GM23248 (cell line): ENCODE data around the gene HRH3. TPM values are rescaled to one million over a fixed set of nuclear protein-coding genes. Genes with fewer than 3 reads are reported as not detected.

Source experiments
- DNase-seq: peaks from one replicate; pipeline ENCODE4 v3.0.0-alpha.2; 2015
- H2AFZ ChIP-seq: fragments of 200-600 bp; sonication (generic); 2 replicates; pipeline ENCODE4 v1.6.1; 2016; ENCODE audit warnings: antibody characterized with exemption
- H3F3A ChIP-seq: fragments of 200-600 bp; sonication (generic); 2 replicates; pipeline ENCODE4 v1.6.1; 2016; ENCODE audit warnings: mild to moderate bottlenecking, antibody characterized with exemption, mixed run types; ENCODE audit not compliant: insufficient read depth
- H3K27ac ChIP-seq: fragments of 200-600 bp; sonication (generic); 2 replicates; pipeline ENCODE4 v1.5.1; 2016; ENCODE audit warnings: mild to moderate bottlenecking
- H3K27me3 ChIP-seq: fragments of 200-600 bp; sonication (generic); replicated peaks from 2 replicates; pipeline ENCODE4 v1.6.1; 2016; ENCODE audit warnings: mild to moderate bottlenecking; ENCODE audit not compliant: insufficient read depth
- H3K36me3 ChIP-seq: fragments of 200-600 bp; sonication (generic); 2 replicates; pipeline ENCODE4 v1.6.1; 2016; ENCODE audit warnings: low read depth, mild to moderate bottlenecking
- H3K4me1 ChIP-seq: fragments of 200-600 bp; sonication (generic); 2 replicates; pipeline ENCODE4 v1.6.1; 2016; ENCODE audit warnings: mild to moderate bottlenecking; ENCODE audit not compliant: insufficient read depth
- H3K4me2 ChIP-seq: fragments of 200-600 bp; sonication (generic); one replicate; pipeline ENCODE4 v1.6.1; 2016; ENCODE audit warnings: mild to moderate bottlenecking; ENCODE audit not compliant: unreplicated experiment
- H3K4me3 ChIP-seq: fragments of 200-600 bp; sonication (generic); 2 replicates; pipeline ENCODE4 v1.5.1; 2016; ENCODE audit warnings: mild to moderate bottlenecking
- H3K79me2 ChIP-seq: fragments of 200-600 bp; sonication (generic); 2 replicates; pipeline ENCODE4 v1.6.1; 2016; ENCODE audit warnings: mild to moderate bottlenecking; ENCODE audit not compliant: insufficient read depth
- H3K9ac ChIP-seq: fragments of 200-600 bp; sonication (generic); 2 replicates; pipeline ENCODE4 v1.6.1; 2016; ENCODE audit warnings: mild to moderate bottlenecking
- H3K9me2 ChIP-seq: fragments of 200-600 bp; sonication (generic); 2 replicates; pipeline ENCODE4 v1.6.1; 2016; ENCODE audit warnings: mixed run types, mild to moderate bottlenecking, moderate library complexity; ENCODE audit not compliant: insufficient read depth
- H3K9me3 ChIP-seq: fragments of 200-600 bp; sonication (generic); one replicate; pipeline ENCODE4 v1.6.1; 2017; ENCODE audit warnings: low read depth
- H4K20me1 ChIP-seq: fragments of 200-600 bp; sonication (generic); 2 replicates; pipeline ENCODE4 v1.6.0; 2016; ENCODE audit not compliant: insufficient read depth
- EZH2 ChIP-seq: fragments of 200-600 bp; sonication (generic); IDR thresholded peaks from 2 replicates; pipeline ENCODE4 v1.6.1; 2018; ENCODE audit warnings: antibody characterized with exemption, mild to moderate bottlenecking; ENCODE audit not compliant: insufficient read depth, poor library complexity, severe bottlenecking
- EZH2phosphoT487 ChIP-seq: fragments of 200-600 bp; sonication (generic); IDR thresholded peaks from 2 replicates; pipeline ENCODE4 v1.6.1; 2018; ENCODE audit warnings: antibody characterized with exemption, moderate library complexity, mild to moderate bottlenecking, low read depth; ENCODE audit not compliant: insufficient read depth
- WGBS, 2 experiments: methylation state at CpG; one replicate each; pipeline ENCODE4 v1.1.6; 2015 to 2017; ENCODE audit warnings: low lambda C conversion rate in 2 of 2, low coverage in 1 of 2; ENCODE audit errors: missing lambda C conversion rate in 2 of 2; 5-methylcytosine and 5-hydroxymethylcytosine counted together
- in situ Hi-C: fragments of 300-500 bp; cut with MboI; formaldehyde crosslinking; loops from 2 replicates; pipeline ENCODE4 v1.15.0; 2020
- polyA plus RNA-seq: library from polyadenylated mRNA; unstranded; fragments of >200 nt; fragmentation: Nextera tagmentation; extraction: Ambion mirVana; gene quantifications from 2 replicates; pipeline ENCODE4 v1.2.1, GENCODE V29; 2016
- total RNA-seq: library from RNA; depleted of rRNA; stranded (reverse); fragments of >200 nt; shearing (Covaris generic); gene quantifications from 2 replicates; pipeline ENCODE4 v1.2.3, GENCODE V29; 2014

HRH3 gene
- total and polyA plus RNA-seq, 2 experiments from 2014 or later = not detected

DNA sequence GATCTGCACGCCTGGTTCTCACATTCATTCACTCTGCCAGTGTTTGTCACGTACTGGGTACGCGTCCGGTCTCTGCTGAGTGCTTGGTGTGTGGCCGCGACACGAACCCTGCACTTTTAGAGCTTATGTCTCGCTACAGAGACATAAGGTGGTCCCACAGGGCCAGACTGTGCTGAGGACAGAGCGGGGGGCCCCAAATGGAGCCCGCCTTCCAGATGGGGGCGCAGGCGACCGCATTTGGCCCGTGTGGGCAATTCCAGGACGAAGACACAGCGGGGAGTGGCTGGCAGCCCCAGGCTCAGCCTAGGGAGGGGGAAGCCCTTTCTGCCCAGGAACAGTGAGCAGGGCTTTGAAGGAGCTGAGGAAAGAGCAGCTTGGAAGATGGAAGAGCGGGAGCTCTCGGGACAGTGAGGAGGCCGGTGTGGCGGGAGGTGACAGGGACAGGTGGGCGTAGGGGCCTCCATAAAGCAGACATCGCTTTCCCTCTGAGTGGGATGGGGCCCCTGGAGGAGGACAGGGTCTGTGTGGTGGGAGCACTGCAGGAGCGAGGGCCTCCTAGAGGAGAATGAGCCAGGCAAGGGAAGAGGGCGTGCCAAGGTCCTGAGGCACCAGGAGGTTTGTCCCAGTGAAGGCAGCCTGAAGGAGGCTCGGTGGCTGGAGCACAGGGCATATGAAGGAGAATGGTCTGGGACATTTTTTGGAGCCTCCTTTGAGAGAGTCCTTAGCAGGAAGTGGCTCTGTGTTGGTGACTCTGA is 45.0 kb downstream of the HRH3 start:
- Histone ChIP-seq H3K9me3 (no peaks in the 10 kb centered on the region), H3K27ac (no peak overlapping the region), H3K9ac (no peak overlapping the region), H3K4me2 (no peak overlapping the region), H3K79me2 (no peaks in the 10 kb centered on the region), H3K36me3 (peaks cover 3% of the 10 kb centered on the region; the same call in 1 of the 2 replicates), H3K4me1 (no peaks in the 10 kb centered on the region), H2AFZ (no peak overlapping the region), H4K20me1 (no peaks in the 10 kb centered on the region), H3K4me3 (no peak overlapping the region), H3F3A (no peaks in the 10 kb centered on the region), H3K9me2 (no peaks in the 10 kb centered on the region), H3K27me3 (no peaks in the 10 kb centered on the region)
- no peak for DNase-seq
- in situ Hi-C loops = no loop called here
- TF ChIP-seq EZH2 (no peak), EZH2phosphoT487 (no peak)
- 94 to 96% methylated on average over 24 to 26 of the region's 26 CpGs for WGBS, 2 experiments

DNA sequence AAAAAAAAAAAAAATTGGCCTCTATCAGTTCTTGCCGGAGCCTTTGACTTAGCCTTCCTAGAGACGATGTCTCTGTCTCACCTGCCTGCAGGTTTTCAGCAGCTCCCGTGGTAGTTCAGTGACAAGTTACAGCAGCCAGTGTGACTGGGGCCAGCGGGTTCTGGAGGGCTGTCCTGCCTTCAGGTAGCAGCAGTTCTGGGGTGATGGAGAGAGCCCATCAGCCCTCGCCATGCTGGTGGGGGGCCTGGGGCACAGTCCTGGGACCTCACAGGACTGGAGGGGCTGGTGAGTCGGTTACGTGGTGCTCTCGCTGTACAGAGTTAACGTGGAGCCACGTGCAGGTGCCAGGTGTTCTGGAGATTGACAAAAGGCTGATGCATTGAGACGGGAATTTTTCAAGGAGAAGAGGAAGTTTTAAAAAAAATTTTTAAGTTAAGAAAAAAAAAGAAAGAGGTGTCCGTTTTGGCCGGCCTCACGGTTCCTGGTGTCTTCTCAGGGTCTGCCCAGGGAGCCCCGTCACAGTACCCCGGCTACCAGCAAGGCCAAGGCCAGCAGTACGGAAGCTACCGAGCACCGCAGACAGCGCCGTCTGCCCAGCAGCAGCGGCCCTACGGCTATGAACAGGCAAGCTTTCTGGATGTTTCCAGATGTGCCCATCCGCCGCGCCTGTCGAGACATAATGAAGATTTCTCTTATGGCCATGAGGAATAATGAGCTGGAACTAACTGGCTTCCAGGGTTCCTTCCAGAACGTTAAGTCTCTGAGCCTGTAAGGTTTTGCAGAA is 45.9 kb downstream of the HRH3 start:
- Histone ChIP-seq H3K27me3 (no peaks in the 10 kb centered on the region), H3K36me3 (peaks cover 3% of the 10 kb centered on the region; the same call in 1 of the 2 replicates), H3K4me2 (no peak overlapping the region), H3K4me3 (no peak overlapping the region), H2AFZ (no peak overlapping the region), H3F3A (no peaks in the 10 kb centered on the region), H3K9me2 (no peaks in the 10 kb centered on the region), H3K4me1 (no peaks in the 10 kb centered on the region), H3K9me3 (no peaks in the 10 kb centered on the region), H3K79me2 (no peaks in the 10 kb centered on the region), H4K20me1 (no peaks in the 10 kb centered on the region), H3K27ac (no peak overlapping the region), H3K9ac (no peak overlapping the region)
- TF ChIP-seq EZH2 (no peak), EZH2phosphoT487 (no peak)
- DNase-seq = no peak
- WGBS, 2 experiments = 94 to 96% methylated on average over 28 of the region's 28 CpGs
- in situ Hi-C loops = no loop called here

DNA sequence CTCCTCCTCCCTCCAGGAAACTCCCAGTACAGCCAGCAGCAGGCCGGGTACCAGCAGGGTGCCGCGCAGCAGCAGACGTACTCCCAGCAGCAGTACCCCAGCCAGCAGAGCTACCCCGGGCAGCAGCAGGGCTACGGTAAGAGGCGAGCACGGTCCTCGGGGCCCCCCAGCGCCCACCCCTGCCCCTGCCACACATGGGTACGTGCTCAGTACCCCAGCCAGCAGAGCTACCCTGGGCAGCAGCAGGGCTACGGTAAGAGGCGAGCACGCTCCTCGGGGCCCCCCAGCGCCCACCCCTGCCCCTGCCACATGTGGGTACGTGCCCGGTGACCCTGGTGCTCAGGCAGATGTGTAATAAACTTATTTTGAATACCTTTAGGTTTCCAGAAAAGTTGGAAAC is 47.4 kb downstream of the HRH3 start:
- H2AFZ ChIP-seq = no peak overlapping the region
- H3K9me2 ChIP-seq = no peaks in the 10 kb centered on the region
- no peak overlapping the region for H3K4me3 ChIP-seq
- DNase-seq = no peak
- H3K36me3 ChIP-seq = peaks cover 3% of the 10 kb centered on the region; the same call in 1 of the 2 replicates
- H3K9ac ChIP-seq = no peak overlapping the region
- in situ Hi-C loops = no loop called here
- 95 to 100% methylated on average over 9 to 18 of the region's 18 CpGs for WGBS, 2 experiments
- no peaks in the 10 kb centered on the region for H3K4me1 ChIP-seq
- TF ChIP-seq EZH2phosphoT487 = no peak
- no peak for TF ChIP-seq EZH2
- H3K27me3 ChIP-seq = no peaks in the 10 kb centered on the region
- H3F3A ChIP-seq = no peaks in the 10 kb centered on the region
- no peaks in the 10 kb centered on the region for H4K20me1 ChIP-seq
- no peak overlapping the region for H3K27ac ChIP-seq
- H3K9me3 ChIP-seq = no peaks in the 10 kb centered on the region
- H3K79me2 ChIP-seq = no peaks in the 10 kb centered on the region
- no peak overlapping the region for H3K4me2 ChIP-seq

DNA sequence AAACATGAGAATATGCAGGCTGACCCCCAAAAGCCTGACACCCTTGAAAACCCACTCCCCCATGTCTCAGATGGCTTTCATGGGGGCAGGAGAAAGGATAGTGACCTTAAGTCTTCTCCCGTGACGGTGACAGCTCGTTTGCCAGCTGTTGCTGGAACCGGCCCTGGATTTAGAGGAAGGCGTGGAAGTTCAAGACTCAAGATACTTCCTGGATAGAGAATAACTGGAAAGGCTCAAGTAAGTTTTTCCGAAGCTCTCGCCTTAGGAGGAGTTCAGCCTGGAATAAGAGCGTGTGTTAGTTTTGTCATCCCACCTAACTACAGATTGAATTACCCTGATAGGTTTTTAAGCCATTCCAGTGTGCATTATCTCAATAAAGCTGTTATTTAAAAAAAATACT is 48.8 kb downstream of the HRH3 start:
- peaks cover 3% of the 10 kb centered on the region; the same call in 1 of the 2 replicates for H3K36me3 ChIP-seq
- H2AFZ ChIP-seq = no peak overlapping the region
- no peak overlapping the region for H3K27ac ChIP-seq
- H3K4me1 ChIP-seq = no peaks in the 10 kb centered on the region
- no peak overlapping the region for H3K4me3 ChIP-seq
- H4K20me1 ChIP-seq = no peaks in the 10 kb centered on the region
- H3F3A ChIP-seq = no peaks in the 10 kb centered on the region
- H3K4me2 ChIP-seq = no peak overlapping the region
- in situ Hi-C loops = no loop called here
- H3K9me2 ChIP-seq = no peaks in the 10 kb centered on the region
- no peaks in the 10 kb centered on the region for H3K79me2 ChIP-seq
- DNase-seq = no peak
- no peaks in the 10 kb centered on the region for H3K9me3 ChIP-seq
- H3K27me3 ChIP-seq = no peaks in the 10 kb centered on the region
- WGBS, 2 experiments = 95 to 96% methylated on average over 8 of the region's 8 CpGs
- TF ChIP-seq EZH2phosphoT487 (no peak), EZH2 (no peak)
- no peak overlapping the region for H3K9ac ChIP-seq
